Keratinocyte (primary cell): ENCODE data around the gene ARHGAP10. TPM values are rescaled to one million over a fixed set of nuclear protein-coding genes. Genes with fewer than 3 reads are reported as not detected.

Experiments
- DNase-seq: peaks from one replicate; pipeline ENCODE4 v3.0.0-alpha.2; 2011; ENCODE audit warnings: low read depth, missing footprints, low spot score
- FAIRE-seq: peaks from 2 replicates; lab custom pipeline; 2011; peaks lifted over from hg19 to GRCh38; lab: Jason Lieb, UNC
- H2AFZ ChIP-seq: 2 replicates; pipeline ENCODE4 v1.6.0; 2012; ENCODE audit warnings: low read length, control low read depth, inconsistent platforms; ENCODE audit not compliant: control insufficient read depth
- H3K27ac ChIP-seq: 2 replicates; pipeline ENCODE4 v1.5.1; 2011; ENCODE audit warnings: low read length; ENCODE audit not compliant: control insufficient read depth, insufficient read depth
- H3K27me3 ChIP-seq: 3 replicates; pipeline ENCODE4 v1.6.0; 2011; ENCODE audit warnings: low read length; ENCODE audit not compliant: control insufficient read depth, insufficient read depth; ENCODE audit errors: extremely low read depth
- H3K36me3 ChIP-seq, 2 experiments: 2 replicates in 1 of 2; 3 replicates in 1 of 2; pipeline ENCODE4 v1.5.1; 2011; ENCODE audit warnings: low read length in 2 of 2, mild to moderate bottlenecking in 1 of 2; ENCODE audit not compliant: control insufficient read depth in 2 of 2, insufficient read depth in 2 of 2; ENCODE audit errors: extremely low read depth in 1 of 2
- H3K4me1 ChIP-seq: 3 replicates; pipeline ENCODE4 v1.5.1; 2011; ENCODE audit warnings: low read length; ENCODE audit not compliant: control insufficient read depth, insufficient read depth; ENCODE audit errors: extremely low read depth
- H3K4me2 ChIP-seq: 3 replicates; pipeline ENCODE4 v1.6.0; 2011; ENCODE audit warnings: low read depth, low read length; ENCODE audit not compliant: control insufficient read depth, insufficient read depth; ENCODE audit errors: extremely low read depth
- H3K4me3 ChIP-seq, 3 experiments: fragments of 200-600 bp in 1 of 3; sonication (generic) in 1 of 3; 2 replicates in 2 of 3; 3 replicates in 1 of 3; pipeline ENCODE4 v1.5.1; 2011 to 2016; ENCODE audit warnings: low read length in 3 of 3, mild to moderate bottlenecking in 3 of 3, control low read depth in 2 of 3, inconsistent platforms in 1 of 3, low read depth in 1 of 3, mixed read lengths in 1 of 3, mixed run types in 1 of 3, moderate library complexity in 1 of 3; ENCODE audit not compliant: control insufficient read depth in 2 of 3, insufficient read depth in 2 of 3; ENCODE audit errors: extremely low read depth in 1 of 3
- H3K79me2 ChIP-seq: 2 replicates; pipeline ENCODE4 v1.6.0; 2012; ENCODE audit warnings: low read length; ENCODE audit not compliant: control insufficient read depth, insufficient read depth
- H3K9ac ChIP-seq: 3 replicates; pipeline ENCODE4 v1.6.0; 2011; ENCODE audit warnings: low read length; ENCODE audit not compliant: control insufficient read depth, insufficient read depth; ENCODE audit errors: extremely low read depth
- H3K9me1 ChIP-seq: 3 replicates; pipeline ENCODE4 v1.6.0; 2011; ENCODE audit warnings: low read length; ENCODE audit not compliant: control insufficient read depth, insufficient read depth; ENCODE audit errors: extremely low read depth
- H3K9me3 ChIP-seq: 2 replicates; pipeline ENCODE4 v1.5.1; 2012; ENCODE audit warnings: low read depth, low read length; ENCODE audit not compliant: control insufficient read depth
- H4K20me1 ChIP-seq: 3 replicates; pipeline ENCODE4 v1.6.0; 2011; ENCODE audit warnings: low read length; ENCODE audit not compliant: control insufficient read depth, insufficient read depth; ENCODE audit errors: extremely low read depth
- CTCF ChIP-seq, 3 experiments: IDR thresholded peaks in 1 of 3; conservative IDR thresholded peaks in 1 of 3; optimal IDR thresholded peaks in 1 of 3; 2 replicates in 2 of 3; 3 replicates in 1 of 3; pipeline versions ENCODE3 to v1.5.1; 2011; ENCODE audit warnings: low read length in 3 of 3, mild to moderate bottlenecking in 3 of 3, moderate library complexity in 2 of 3, control low read depth in 1 of 3, inconsistent platforms in 1 of 3; ENCODE audit not compliant: insufficient read depth in 2 of 3; ENCODE audit errors: extremely low read depth in 1 of 3
- EZH2 ChIP-seq: IDR thresholded peaks from one replicate; pipeline ENCODE4 v1.6.1; 2012; ENCODE audit warnings: inconsistent platforms, mild to moderate bottlenecking, low read length, moderate library complexity
- dilution Hi-C: fragments of 300-500 bp; cut with MboI; formaldehyde crosslinking; loops from one replicate; pipeline ENCODE4 v1.7.0; 2020; ENCODE audit warnings: low sequenced_read_pairs; ENCODE audit not compliant: extremely low pct_ligation_motif_present
- polyA plus RNA-seq, 5 experiments: library from polyadenylated mRNA; depleted of rRNA in 3 of 5; stranded (reverse) in 3 of 5; stranded (forward) in 1 of 5; unstranded in 1 of 5; fragments of >200 nt; gene quantifications; 1 replicate in 1 of 5; 2 replicates in 3 of 5; 3 replicates in 1 of 5; pipeline versions ENCODE4 v1.2.1 to v1.2.3, GENCODE V29; 2011 to 2012; ENCODE audit warnings: missing spikeins in 2 of 5, low read depth in 1 of 5, low replicate concordance in 1 of 5

The ARHGAP10 gene
- polyA plus RNA-seq, 1 donor (not counting 4 experiments of a cell fraction or from before 2014, with no cell fraction given): 18.7 TPM

DNA sequence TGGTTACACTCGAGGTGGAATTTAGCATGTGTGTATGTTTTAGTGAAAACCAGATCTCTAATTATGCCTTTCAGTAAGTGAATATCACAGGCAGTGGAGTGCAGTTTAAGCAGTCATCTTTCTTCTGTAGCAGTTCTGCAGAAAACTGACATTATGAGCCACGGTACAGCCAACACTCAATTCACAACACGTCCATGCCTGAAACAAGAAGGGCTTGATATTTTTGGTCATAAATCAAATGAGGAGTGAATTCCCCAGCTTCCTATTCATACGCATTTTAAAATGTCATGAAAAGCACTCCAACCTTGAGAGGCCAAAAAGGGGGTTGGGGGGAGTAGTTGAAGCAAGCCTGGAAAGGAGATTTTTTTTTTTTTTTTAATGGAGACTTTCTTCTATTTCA is 316.7 kb downstream of the ARHGAP10 start:
- no peak overlapping the region for H3K27ac ChIP-seq
- peaks cover 3% of the 10 kb centered on the region for H3K9me1 ChIP-seq
- no peak for FAIRE-seq
- dilution Hi-C loops: no loop called here
- no peak overlapping the region for H3K4me2 ChIP-seq
- H3K9ac ChIP-seq: no peak overlapping the region
- no peak for TF ChIP-seq CTCF (optimal IDR thresholded peaks at IDR 0.05 in 1 of 3, IDR thresholded peaks at IDR 0.05 in 1 of 3, conservative IDR thresholded peaks at IDR 0.05 in 1 of 3; ENCODE audit: extremely low read depth in 1 of 3, insufficient read depth in 2 of 3, low read length in 3 of 3)
- no peak for TF ChIP-seq EZH2
- no peak overlapping the region for H3K4me3 ChIP-seq
- no peaks in the 10 kb centered on the region for H3K4me1 ChIP-seq
- H3K27me3 ChIP-seq: no peaks in the 10 kb centered on the region
- H3K36me3 ChIP-seq: peaks cover 0 to 6% of the 10 kb centered on the region in 2 experiments
- H3K9me3 ChIP-seq: no peaks in the 10 kb centered on the region
- H3K79me2 ChIP-seq: no peaks in the 10 kb centered on the region
- no peak for DNase-seq
- no peaks in the 10 kb centered on the region for H4K20me1 ChIP-seq
- H2AFZ ChIP-seq: no peak overlapping the region

DNA sequence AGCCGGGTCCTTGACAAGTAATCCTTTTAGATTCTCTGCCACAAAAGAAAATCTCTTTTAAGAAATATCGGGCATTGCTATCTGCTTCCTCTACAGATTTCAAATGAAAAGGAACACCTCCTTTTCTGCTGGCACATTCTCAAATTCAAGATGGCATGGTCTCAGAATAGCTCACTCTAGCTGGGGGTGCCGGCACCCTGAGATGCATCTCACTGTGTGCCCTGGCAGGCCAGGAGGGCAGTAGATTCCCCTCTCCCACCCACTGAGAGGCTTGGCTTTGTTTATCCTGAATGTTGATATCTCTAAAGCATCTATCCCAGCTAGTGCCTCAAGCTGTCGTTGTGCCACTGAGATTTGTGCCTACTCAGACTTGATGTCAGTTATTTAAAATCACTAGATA is 319.5 kb downstream of the ARHGAP10 start:
- dilution Hi-C loops: no loop called here

More for the DNA sequence above, 319.5 kb downstream of the ARHGAP10 start:
- Histone ChIP-seq H3K9me3 (no peaks in the 10 kb centered on the region), H3K4me3 (no peak overlapping the region), H2AFZ (no peak overlapping the region), H3K27me3 (no peaks in the 10 kb centered on the region), H3K79me2 (no peaks in the 10 kb centered on the region), H3K4me1 (no peaks in the 10 kb centered on the region), H3K27ac (no peak overlapping the region), H3K36me3 (peaks cover 0 to 6% of the 10 kb centered on the region in 2 experiments), H4K20me1 (no peaks in the 10 kb centered on the region), H3K9me1 (no peaks in the 10 kb centered on the region), H3K4me2 (no peak overlapping the region), H3K9ac (no peak overlapping the region)
- no peak for FAIRE-seq
- no peak for DNase-seq
- TF ChIP-seq CTCF (optimal IDR thresholded peaks at IDR 0.05 in 1 of 3, IDR thresholded peaks at IDR 0.05 in 1 of 3, conservative IDR thresholded peaks at IDR 0.05 in 1 of 3; ENCODE audit: extremely low read depth in 1 of 3, insufficient read depth in 2 of 3, low read length in 3 of 3): no peak
- TF ChIP-seq EZH2: no peak
